IMR-90 (cell line): ENCODE results near the gene OR2A25. TPM values are rescaled to one million over a fixed set of nuclear protein-coding genes. Genes with fewer than 3 reads are reported as not detected.

Experiments used
- ATAC-seq: fragments of 200-7000 bp; cut with Tn5 transposase; 2 replicates; pipeline ENCODE4 v1.9.1; 2020; ENCODE audit warnings: low read depth, mild to moderate bottlenecking, moderate library complexity
- BruUV-seq: library from RNA; stranded (reverse); fragments of 400-500 nt; replicated peaks from 2 replicates; lab custom pipeline; 2021; lab: Mats Ljungman, UMichigan
- CTCF ChIA-PET: fragments of 300-600 bp; formaldehyde crosslinking; extraction: SDS; loops from one replicate; lab custom pipeline; 2021; ENCODE audit warnings: antibody characterized with exemption; lab: Yijun Ruan, JAX
- POLR2A ChIA-PET: fragments of 300-600 bp; sonication (Branson Sonifier 250); formaldehyde crosslinking; loops from one replicate; lab custom pipeline; 2022; ENCODE audit warnings: antibody characterized with exemption; ENCODE audit not compliant: unreplicated experiment; lab: Charles Lee
- DNase-seq: peaks from one replicate; pipeline ENCODE4 v3.0.0; 2013
- H2AFZ ChIP-seq: replicated peaks from 2 replicates; pipeline ENCODE3; 2013; ENCODE audit warnings: low read length, mild to moderate bottlenecking; ENCODE audit not compliant: poor library complexity
- H2AK5ac ChIP-seq: 2 replicates; pipeline ENCODE4 v1.6.1; 2013; ENCODE audit warnings: low read depth, low read length, inconsistent platforms
- H2AK9ac ChIP-seq: replicated peaks from 2 replicates; pipeline ENCODE3; 2013; ENCODE audit warnings: mild to moderate bottlenecking, low read depth, low read length, moderate library complexity; ENCODE audit not compliant: poor library complexity
- H2BK120ac ChIP-seq: 2 replicates; pipeline ENCODE4 v1.6.1; 2013; ENCODE audit warnings: low read depth, low read length, inconsistent platforms
- H2BK15ac ChIP-seq: 3 replicates; pipeline ENCODE4 v1.6.1; 2013; ENCODE audit warnings: low read depth, low read length, inconsistent platforms
- H2BK20ac ChIP-seq: 2 replicates; pipeline ENCODE4 v1.6.1; 2013; ENCODE audit warnings: low read depth, mild to moderate bottlenecking, inconsistent platforms, low read length, moderate library complexity
- H2BK5ac ChIP-seq: 2 replicates; pipeline ENCODE4 v1.6.1; 2013; ENCODE audit warnings: mild to moderate bottlenecking, low read depth, low read length, inconsistent platforms; ENCODE audit not compliant: poor library complexity, severe bottlenecking
- H3K14ac ChIP-seq: replicated peaks from 2 replicates; pipeline ENCODE4 v1.6.1; 2013; ENCODE audit warnings: low read depth, low read length, inconsistent platforms
- H3K18ac ChIP-seq: 2 replicates; pipeline ENCODE4 v1.6.1; 2013; ENCODE audit warnings: low read depth, low read length, control low read depth
- H3K23ac ChIP-seq: 2 replicates; pipeline ENCODE4 v1.6.1; 2013; ENCODE audit warnings: low read depth, low read length, inconsistent platforms
- H3K27ac ChIP-seq: 2 replicates; pipeline ENCODE4 v1.5.1; 2013; ENCODE audit warnings: mild to moderate bottlenecking, control low read depth, low read length; ENCODE audit not compliant: insufficient read depth
- H3K27me3 ChIP-seq: 2 replicates; pipeline ENCODE4 v1.6.1; 2013; ENCODE audit warnings: low read length; ENCODE audit not compliant: control insufficient read depth, insufficient read depth
- H3K36me3 ChIP-seq: 2 replicates; pipeline ENCODE4 v1.6.1; 2013; ENCODE audit warnings: low read length, mixed read lengths; ENCODE audit not compliant: control insufficient read depth, insufficient read depth
- H3K4ac ChIP-seq: 2 replicates; pipeline ENCODE4 v1.6.1; 2013; ENCODE audit warnings: low read depth, low read length, inconsistent platforms
- H3K4me1 ChIP-seq: 2 replicates; pipeline ENCODE4 v1.6.1; 2013; ENCODE audit warnings: low read length, mixed read lengths; ENCODE audit not compliant: control insufficient read depth, insufficient read depth
- H3K4me2 ChIP-seq: 2 replicates; pipeline ENCODE4 v1.6.1; 2013; ENCODE audit warnings: low read depth, mild to moderate bottlenecking, control low read depth, low read length, moderate library complexity
- H3K4me3 ChIP-seq: 2 replicates; pipeline ENCODE4 v1.5.1; 2013; ENCODE audit warnings: low read depth, mild to moderate bottlenecking, control low read depth, low read length, moderate library complexity; ENCODE audit not compliant: insufficient read depth
- H3K56ac ChIP-seq: 2 replicates; pipeline ENCODE4 v1.6.1; 2013; ENCODE audit warnings: low read length, inconsistent platforms; ENCODE audit not compliant: insufficient read depth; ENCODE audit errors: extremely low read depth
- H3K79me1 ChIP-seq, 2 experiments: 2 replicates each; pipeline ENCODE4 v1.6.1; 2013; ENCODE audit warnings: low read length in 2 of 2, inconsistent platforms in 1 of 2, low read depth in 1 of 2
- H3K9ac ChIP-seq: 2 replicates; pipeline ENCODE4 v1.6.1; 2013; ENCODE audit warnings: low read depth, low read length, control low read depth
- H3K9me1 ChIP-seq: 2 replicates; pipeline ENCODE4 v1.6.1; 2013; ENCODE audit warnings: low read length, inconsistent platforms; ENCODE audit not compliant: insufficient read depth
- H3K9me3 ChIP-seq: 2 replicates; pipeline ENCODE4 v1.6.1; 2013; ENCODE audit warnings: low read length; ENCODE audit not compliant: control insufficient read depth, insufficient read depth
- H4K20me1 ChIP-seq: 2 replicates; pipeline ENCODE4 v1.6.1; 2013; ENCODE audit warnings: low read length, inconsistent platforms; ENCODE audit not compliant: insufficient read depth
- H4K5ac ChIP-seq: 2 replicates; pipeline ENCODE4 v1.6.1; 2013; ENCODE audit warnings: mild to moderate bottlenecking, low read depth, low read length, control low read depth
- H4K8ac ChIP-seq, 2 experiments: 2 replicates each; pipeline ENCODE4 v1.6.1; 2013; ENCODE audit warnings: low read depth in 2 of 2, low read length in 2 of 2, control low read depth in 1 of 2, inconsistent platforms in 1 of 2
- H4K91ac ChIP-seq: 2 replicates; pipeline ENCODE4 v1.6.1; 2013; ENCODE audit warnings: low read depth, low read length, inconsistent platforms; ENCODE audit not compliant: insufficient read depth
- CTCF ChIP-seq: conservative IDR thresholded peaks from 2 replicates; pipeline ENCODE4 v1.5.1; 2012; ENCODE audit warnings: mild to moderate bottlenecking, low read depth, low read length, improper control_type of control experiment
- POLR2A ChIP-seq: IDR thresholded peaks from 2 replicates; pipeline ENCODE4 v1.6.1; 2012; ENCODE audit warnings: mild to moderate bottlenecking, low read depth, low read length
- RAD21 ChIP-seq: IDR thresholded peaks from 2 replicates; pipeline ENCODE4 v1.6.1; 2012; ENCODE audit warnings: low read length, improper control_type of control experiment
- RCOR1 ChIP-seq: IDR thresholded peaks from 2 replicates; pipeline ENCODE4 v1.6.1; 2012; ENCODE audit warnings: mild to moderate bottlenecking, low read length, improper control_type of control experiment; ENCODE audit not compliant: insufficient replicate concordance
- RFX5 ChIP-seq: IDR thresholded peaks from 2 replicates; pipeline ENCODE4 v1.8.0; 2012; ENCODE audit warnings: low read depth, mild to moderate bottlenecking, low read length, moderate library complexity
- SMC3 ChIP-seq: fragments of 150-350 bp; IDR thresholded peaks from 2 replicates; pipeline ENCODE4 v1.6.1; 2016; ENCODE audit warnings: low read depth, mild to moderate bottlenecking, antibody characterized with exemption, low read length, moderate library complexity
- WGBS, 2 experiments: methylation state at CpG; one replicate each; pipeline versions ENCODE4 v1.1.5 to v1.1.7; 2013; ENCODE audit warnings: missing lambda C conversion rate in 2 of 2; ENCODE audit not compliant: insufficient read length in 1 of 2; ENCODE audit errors: extremely low coverage in 2 of 2; 5-methylcytosine and 5-hydroxymethylcytosine counted together
- dilution Hi-C: fragments of 300-500 bp; cut with HindIII; formaldehyde crosslinking; loops from one replicate; pipeline ENCODE4 v1.14.3; 2018; ENCODE audit warnings: low sequenced_read_pairs; ENCODE audit not compliant: unreplicated experiment
- in situ Hi-C: fragments of 300-500 bp; cut with MboI; formaldehyde crosslinking; loops from 3 replicates; pipeline ENCODE4 v1.14.3; 2019; ENCODE audit warnings: low sequenced_read_pairs, inconsistent platforms, mixed read lengths
- intact Hi-C: fragments of 100-400 bp; cut with micrococcal nuclease; formaldehyde crosslinking; loops from 2 replicates; pipeline ENCODE4 v1.10.0; 2022
- polyA plus RNA-seq, 3 experiments: library from polyadenylated mRNA; depleted of rRNA; stranded (reverse); fragments of >200 nt; gene quantifications; 2 replicates each; pipeline ENCODE4 v1.2.3, GENCODE V29; 2012; ENCODE audit warnings: low replicate concordance in 1 of 3
- total RNA-seq: library from RNA; depleted of rRNA; stranded (reverse); fragments of >200 nt; gene quantifications from 2 replicates; pipeline ENCODE4 v1.2.3, GENCODE V29; 2012
- TF ChIP-seq, protein P1 (sequence below): fragments of 150-350 bp; IDR thresholded peaks from 2 replicates; pipeline ENCODE4 v1.6.1; 2017; ENCODE audit warnings: mild to moderate bottlenecking, antibody characterized with exemption, low read length, low read depth

Gene OR2A25
- total and polyA plus RNA-seq, 2 of the 4 experiments (the other 2 are of a cell fraction) = not detected

- in situ Hi-C loops (no loop called here), dilution Hi-C loops (no loop called here), intact Hi-C loops (no loop called here)
- Histone ChIP-seq H3K27me3 (no peaks in the 10 kb centered on the region), H2AK5ac (no peak overlapping the region), H3K56ac (no peak overlapping the region), H3K4ac (no peak overlapping the region), H3K9ac (no peak overlapping the region), H4K5ac (no peak overlapping the region), H3K27ac (no peak overlapping the region), H3K4me1 (no peaks in the 10 kb centered on the region), H3K79me1 (no peaks in the 10 kb centered on the region), H2BK5ac (no peak overlapping the region), H2BK120ac (no peak overlapping the region), H3K9me1 (no peaks in the 10 kb centered on the region), H3K23ac (no peak overlapping the region), H4K20me1 (no peaks in the 10 kb centered on the region), H3K18ac (no peak overlapping the region), H4K8ac (no peak overlapping the region), H2AFZ (no peak overlapping the region), H3K9me3 (no peaks in the 10 kb centered on the region), H2BK20ac (no peak overlapping the region), H3K36me3 (no peaks in the 10 kb centered on the region), H2BK15ac (no peak overlapping the region), H3K14ac (no peak overlapping the region), H3K4me2 (no peak overlapping the region), H3K4me3 (no peak overlapping the region), H2AK9ac (no peak overlapping the region), H4K91ac (no peak overlapping the region)
- no TSS peak for BruUV-seq
- CTCF ChIA-PET = no interaction called here
- TF ChIP-seq CTCF (no peak), RAD21 (no peak), POLR2A (no peak), RFX5 (no peak), SMC3 (no peak), RCOR1 (no peak)
- TF ChIP-seq, protein P1, sequence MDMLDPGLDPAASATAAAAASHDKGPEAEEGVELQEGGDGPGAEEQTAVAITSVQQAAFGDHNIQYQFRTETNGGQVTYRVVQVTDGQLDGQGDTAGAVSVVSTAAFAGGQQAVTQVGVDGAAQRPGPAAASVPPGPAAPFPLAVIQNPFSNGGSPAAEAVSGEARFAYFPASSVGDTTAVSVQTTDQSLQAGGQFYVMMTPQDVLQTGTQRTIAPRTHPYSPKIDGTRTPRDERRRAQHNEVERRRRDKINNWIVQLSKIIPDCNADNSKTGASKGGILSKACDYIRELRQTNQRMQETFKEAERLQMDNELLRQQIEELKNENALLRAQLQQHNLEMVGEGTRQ = no peak
- DNase-seq (no peak), ATAC-seq (no peak)
- POLR2A ChIA-PET = no interaction called here
- WGBS, 2 experiments = no CpG with 5 or more reads among the region's 1 CpG
Measured at GRCh38 chr7:144087230-144087629, 17.6 kb downstream of the OR2A25 start.
